T-helper 1 cell (primary cell): ENCODE measurements around the gene TRIM38.
"Not testable (repeated sequence)": the region's sequence is repeated elsewhere in the genome, so short reads cannot be mapped to it uniquely, and the experiment has no call there.

Experiments used
- DNase-seq, 5 donors: peaks; one replicate each; pipeline ENCODE4 v3.0.0-alpha.2; 2012 to 2020

TRIM38 gene

DNA sequence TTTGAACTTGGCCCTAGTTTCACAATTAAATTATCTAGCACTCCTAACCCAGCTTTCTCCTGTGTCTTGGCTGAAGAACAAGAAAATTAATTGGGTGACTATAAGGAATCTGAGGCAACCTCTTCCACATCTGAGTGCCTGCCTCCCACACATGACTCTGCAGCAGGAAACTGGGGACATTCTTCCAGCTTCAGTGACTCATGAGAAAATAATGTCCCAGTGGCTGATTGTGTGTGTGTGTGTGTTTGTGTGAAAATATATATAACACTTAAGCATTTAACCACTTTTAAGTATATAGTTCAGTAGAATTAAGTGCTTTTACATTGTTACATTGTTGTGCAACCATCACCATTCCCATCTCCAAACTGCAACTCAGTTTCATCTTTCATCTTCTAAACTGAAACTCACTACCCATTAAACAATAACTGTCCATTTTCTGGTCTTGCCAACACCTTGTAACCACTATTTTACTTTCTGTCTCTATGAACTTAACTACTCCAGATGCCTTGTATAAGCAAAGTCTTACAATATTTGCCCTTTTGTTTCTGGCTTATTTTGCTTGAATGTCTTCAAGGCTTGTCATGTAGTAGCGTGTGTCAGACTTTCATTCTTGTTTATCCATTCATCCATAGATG, 8.7 kb downstream of the TRIM38 start:
- no peak for DNase-seq

DNA sequence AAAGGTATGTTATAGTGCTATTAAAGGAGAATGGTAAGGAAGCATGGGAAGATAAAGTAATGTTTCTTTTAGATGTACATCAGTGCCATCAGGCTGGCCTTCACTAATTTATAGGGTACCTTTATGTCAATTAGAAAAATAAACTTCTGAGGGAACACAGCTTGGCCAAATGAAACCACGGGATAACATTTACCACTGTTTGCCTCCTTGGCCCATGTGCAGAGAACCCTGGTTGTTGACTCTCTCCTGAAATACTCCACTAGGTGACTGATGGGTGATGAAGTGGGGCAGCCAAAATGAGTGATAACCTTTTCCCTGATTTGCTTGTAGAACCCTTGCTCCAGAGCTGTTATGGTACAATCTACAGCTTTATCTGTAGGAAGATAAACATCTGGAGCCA, 9.5 kb downstream of the TRIM38 start:
- no peak for DNase-seq

GRCh38 chr6:25972902-25973301, 10.3 kb downstream of the TRIM38 start:
- DNase-seq: no peak

GRCh38 chr6:25973923-25974555, 11.4 kb downstream of the TRIM38 start:
- no peak for DNase-seq

DNA sequence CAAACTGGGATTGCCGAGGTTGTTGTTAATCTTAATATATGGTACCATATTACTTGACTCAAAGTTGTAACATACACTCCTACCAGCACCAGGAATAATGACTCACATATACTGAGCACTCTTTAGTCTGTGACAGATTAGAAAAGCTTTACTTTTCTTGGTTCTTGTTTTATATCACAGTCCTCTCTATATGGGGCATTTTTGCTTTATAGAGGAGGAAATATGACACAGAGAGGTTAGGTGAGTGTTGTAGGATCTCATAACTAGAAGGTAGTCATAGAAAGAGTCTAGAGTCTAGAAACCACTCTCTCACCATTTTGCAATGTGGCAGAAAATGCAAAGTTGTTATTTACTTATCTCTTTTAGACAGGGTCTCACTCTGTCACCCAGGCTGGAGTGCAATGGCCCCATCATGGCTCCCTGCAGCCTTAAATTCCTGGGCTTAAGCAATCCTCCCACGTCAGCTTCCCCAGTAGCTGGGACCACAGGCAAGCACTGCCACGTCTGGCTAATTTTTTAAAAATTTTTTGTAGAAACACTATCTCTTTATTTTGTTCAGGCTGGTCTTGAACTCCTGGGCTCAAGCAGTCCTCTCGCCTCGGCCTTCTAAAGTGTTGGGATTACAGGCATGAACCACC, 13.4 kb downstream of the TRIM38 start:
- peak in 1 of 5 donors; percentile 23 for DNase-seq

DNA sequence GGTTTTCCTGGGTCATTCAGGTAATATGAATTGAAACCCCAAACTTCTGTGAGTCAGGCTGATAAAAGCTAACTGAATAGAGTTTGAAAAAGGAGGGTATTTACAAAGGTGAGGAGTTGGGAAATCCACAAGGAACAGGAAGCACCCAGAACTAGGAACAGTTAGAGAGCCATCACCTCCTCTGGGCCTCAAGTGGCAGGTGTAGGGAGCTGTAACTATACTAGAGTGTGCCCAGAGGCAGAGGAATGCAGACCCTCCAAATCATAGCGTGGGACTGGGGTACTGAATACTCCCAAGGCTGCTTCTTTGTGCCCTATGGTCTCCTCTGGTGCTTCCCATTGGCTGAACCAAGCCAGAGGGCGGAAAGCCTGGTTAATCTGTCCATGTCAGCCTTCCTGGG, 18.3 kb downstream of the TRIM38 start:
- DNase-seq: no peak

GRCh38 chr6:25981568-25982263, 19.1 kb downstream of the TRIM38 start:
- no peak for DNase-seq

DNA sequence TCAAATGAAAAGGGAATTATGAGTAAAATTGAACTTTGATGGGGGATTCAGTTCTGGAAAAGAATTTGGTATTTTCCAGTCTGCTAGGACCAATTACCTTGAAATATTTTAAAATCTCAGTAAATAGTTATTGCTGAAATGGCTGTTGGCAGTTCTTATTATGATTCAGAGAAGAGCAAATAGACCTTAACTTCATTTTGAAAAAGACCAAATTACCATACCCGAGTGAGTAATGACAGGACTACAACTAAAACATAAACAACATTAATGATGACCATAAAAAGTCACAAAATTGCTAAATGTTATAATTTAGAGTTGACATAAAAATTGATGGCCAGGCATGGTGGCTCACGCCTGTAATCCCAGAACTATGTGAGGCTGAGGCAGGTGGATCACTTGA, 21.7 kb downstream of the TRIM38 start:
- no peak for DNase-seq

GRCh38 chr6:25987845-25988244, 25.2 kb downstream of the TRIM38 start:
- DNase-seq: no peak

- DNase-seq: no peak
These were observed 27.7 kb downstream of the TRIM38 start for GRCh38 chr6:25990172-25990873.

DNA sequence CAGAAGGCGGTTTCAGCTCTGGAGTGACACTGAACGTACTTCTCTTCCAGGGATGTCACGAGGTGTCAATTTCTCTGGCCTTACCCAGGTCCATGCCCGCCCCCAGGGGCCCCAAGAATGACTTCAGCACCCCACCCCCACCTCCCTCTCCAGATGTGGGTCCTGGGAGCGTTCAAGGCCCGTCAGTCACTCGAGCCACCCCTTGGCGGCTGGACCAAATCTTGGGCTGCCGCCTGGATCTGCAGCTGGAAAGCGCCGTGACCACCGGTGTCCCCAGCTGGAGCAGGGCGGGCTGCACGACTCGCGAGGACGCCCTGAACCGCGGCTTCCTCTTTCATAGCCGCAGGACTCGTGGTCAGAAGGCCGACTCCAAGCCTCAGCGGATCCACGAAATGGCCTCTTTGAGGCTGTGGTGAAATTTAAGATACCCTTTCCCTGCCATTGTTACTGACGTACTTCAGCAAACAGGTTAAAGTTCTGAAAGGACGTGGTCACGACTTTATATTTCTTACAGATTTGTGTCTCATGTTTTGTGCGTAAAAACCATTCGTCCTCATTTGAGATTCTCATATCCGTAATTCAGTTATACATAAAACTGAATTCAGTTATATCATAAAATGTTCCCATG, 29.3 kb downstream of the TRIM38 start:
- peak; percentile 9 to 59 (median 21) for DNase-seq

DNA sequence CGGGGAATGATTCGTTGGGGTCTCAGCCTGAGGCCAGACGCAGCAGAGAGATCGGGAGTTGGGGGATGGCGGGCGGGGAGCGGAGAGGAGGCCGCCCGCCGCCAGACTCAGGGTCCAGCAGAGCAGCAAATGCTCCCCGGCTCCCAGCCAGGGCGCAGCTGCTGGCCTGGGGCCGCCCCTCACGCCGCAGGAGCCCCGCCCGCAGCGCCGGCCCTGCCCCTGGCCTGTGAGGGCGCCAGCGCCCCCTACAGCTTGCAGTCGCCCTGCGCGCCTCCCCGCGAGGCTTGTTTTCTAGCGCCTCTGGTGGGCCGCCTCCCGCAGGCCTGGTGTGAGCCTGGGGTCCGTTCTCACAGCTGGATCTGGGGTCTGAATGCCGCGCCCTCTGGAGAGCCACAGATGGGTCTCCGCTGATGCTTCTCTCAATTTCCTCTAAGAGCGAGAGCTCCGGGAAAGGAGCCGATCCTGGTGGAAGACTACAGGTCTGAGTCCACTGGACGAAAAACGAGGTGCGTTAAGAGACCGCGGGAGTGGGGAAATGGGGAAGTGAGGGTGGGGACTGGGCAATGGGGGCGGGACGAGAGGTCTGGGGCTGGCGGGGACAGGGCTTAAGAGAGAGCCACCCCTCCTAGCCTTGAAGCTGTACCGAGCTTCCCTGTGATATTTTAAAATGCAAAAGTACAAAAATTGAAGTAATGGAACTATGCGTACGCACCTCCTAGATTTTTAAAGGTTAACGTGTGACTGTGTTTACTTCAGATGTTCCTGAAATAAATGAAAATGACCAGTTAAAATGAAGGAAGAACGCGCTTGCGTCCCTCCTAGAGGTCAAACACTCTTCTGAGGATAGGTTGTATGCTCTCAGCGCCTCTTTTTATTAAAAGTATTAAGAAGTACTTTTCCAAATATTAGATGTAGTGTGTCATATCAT, 30.1 kb downstream of the TRIM38 start:
- DNase-seq: peak; percentile 80 to 91 (median 86)

DNA sequence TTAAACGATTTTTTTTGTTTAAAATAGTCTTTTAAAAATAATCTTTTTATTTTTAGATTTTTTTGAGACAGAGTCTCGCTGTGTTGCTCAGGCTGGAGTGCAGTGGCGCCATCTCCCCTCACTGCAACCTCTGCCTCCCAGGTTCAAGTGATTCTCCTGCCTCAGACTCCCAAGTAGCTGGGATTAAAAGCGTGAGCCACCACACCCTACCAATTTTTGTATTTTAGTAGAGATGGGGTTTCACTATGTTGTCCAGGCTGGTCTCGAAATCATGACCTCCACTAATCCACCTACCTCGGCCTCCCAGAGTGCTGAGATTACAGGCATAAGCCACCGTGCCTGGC, 30.7 kb downstream of the TRIM38 start:
- not testable (repeated sequence) for DNase-seq

DNA sequence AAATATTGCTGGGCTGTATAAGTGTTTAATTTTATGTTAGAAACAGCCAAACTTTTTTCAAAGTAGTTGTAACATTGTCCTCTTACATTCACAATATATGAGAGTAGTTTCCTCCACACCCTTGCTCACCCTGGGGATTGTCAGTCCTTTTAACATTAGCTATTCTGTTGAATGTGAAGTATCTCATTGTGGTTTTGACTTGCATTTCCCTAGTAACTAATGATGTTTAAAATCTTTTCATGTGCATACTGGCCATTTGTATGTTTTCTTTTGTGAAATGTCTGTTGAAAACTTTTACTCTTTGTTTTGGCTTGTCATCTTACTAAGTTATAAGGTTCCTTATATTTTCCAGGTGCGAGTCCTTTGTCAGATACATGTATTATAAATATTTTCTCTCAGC, 32.9 kb downstream of the TRIM38 start:
- no peak for DNase-seq

DNA sequence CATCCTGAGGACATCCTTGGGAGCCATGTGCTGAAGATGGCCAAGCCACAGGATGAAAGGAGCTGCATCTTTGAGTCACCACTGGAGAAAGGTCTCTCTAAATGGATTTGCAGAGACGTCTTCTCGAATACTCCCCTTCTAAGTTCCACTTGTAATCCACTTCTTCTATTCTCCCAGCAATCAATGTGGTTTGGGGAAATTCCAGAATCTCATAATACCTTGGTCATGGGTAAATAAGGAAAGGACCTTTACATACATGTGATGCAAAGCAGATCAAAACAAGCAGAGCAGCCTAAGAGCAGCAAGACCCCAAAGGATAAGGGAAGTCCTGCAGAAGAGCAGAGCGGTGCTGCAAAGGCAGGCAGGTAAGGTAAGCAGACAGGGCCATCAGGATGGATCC, 35.3 kb downstream of the TRIM38 start:
- no peak for DNase-seq

- DNase-seq: no peak
These were observed 35.8 kb downstream of the TRIM38 start for GRCh38 chr6:25998379-25998778.

DNA sequence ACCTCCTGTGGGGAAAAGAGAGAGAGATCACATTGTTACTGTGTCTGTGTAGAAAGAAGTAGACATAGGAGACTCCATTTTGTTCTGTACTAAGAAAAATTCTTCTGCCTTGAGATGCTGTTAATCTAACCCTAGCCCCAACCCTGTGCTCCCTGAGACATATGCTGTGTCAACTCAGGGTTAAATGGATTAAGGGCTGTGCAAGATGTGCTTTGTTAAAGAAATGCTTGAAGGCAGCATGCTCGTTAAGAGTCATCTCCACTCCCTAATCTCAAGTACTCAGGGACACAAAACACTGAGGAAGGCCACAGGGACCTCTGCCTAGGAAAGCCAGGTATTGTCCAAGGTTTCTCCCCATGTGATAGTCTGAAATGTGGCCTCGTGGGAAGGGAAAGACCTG, 36.6 kb downstream of the TRIM38 start:
- not testable (repeated sequence) for DNase-seq

DNA sequence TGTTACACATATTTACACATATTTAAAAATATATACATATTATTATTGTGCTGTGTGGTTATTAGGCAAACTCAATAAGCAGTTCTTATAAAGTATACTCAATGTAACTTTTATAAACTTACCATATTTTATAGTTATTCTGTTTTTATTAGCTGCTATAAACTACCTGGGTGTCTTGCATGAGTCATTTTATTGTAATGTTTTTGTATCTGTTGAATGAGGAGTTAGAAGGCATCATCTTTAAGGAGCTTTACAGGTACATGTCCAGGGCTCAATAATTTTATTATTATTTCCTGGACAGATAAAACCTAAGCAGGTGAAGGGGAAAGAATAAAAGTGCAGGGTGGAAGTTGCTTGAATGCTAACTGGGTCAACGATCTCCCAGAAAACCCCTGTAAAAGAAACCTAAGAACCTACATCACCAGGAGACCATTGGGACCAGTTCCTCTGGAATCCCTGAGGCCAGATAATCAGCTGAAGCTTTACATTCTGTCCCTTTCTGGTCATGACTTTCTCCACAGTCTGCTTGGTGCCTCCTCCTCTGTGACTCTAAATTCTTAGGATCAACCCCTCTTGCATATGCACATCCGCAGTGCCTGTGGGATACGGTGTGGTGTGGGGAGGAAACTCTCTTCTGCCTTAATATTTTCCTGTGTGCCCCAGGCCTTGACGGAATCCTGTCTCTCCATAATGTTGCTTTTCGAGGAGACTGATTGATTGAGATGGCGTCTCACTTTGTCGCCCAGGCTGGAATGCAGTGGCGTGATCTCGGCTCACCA, 38.0 kb downstream of the TRIM38 start:
- DNase-seq: no peak

- DNase-seq: peak in 3 of 5 donors; percentile 9 to 40 (median 24)
These were observed 40.6 kb downstream of the TRIM38 start for GRCh38 chr6:26003102-26003694.
